Stomach (tissue), 9 donors: ENCODE measurements around the gene PTOV1. TPM values are rescaled to one million over a fixed set of nuclear protein-coding genes. Genes with fewer than 3 reads are reported as not detected.

Experiments used
- DNase-seq, 2 donors: peaks; one replicate each; pipeline versions ENCODE4 v3.0.0 to v3.0.0-alpha.2; 2013 to 2019
- H3K27ac ChIP-seq, 5 donors: fragments of 200-600 bp in 4 of 5; sonication (generic) in 4 of 5; one replicate each; pipeline ENCODE4 v1.5.1; 2013 to 2019; ENCODE audit warnings: mild to moderate bottlenecking in 1 of 5, moderate library complexity in 1 of 5
- H3K27me3 ChIP-seq, 3 donors: fragments of 200-600 bp; sonication (generic); one replicate each; pipeline ENCODE4 v1.5.1; 2017 to 2019; ENCODE audit warnings: mixed run types in 1 of 3
- H3K36me3 ChIP-seq, 4 donors: fragments of 200-600 bp; sonication (generic); 1 replicate in 3 of 4; 2 replicates in 1 of 4; pipeline ENCODE4 v1.5.1; 2016 to 2019
- H3K4me1 ChIP-seq, 4 donors: fragments of 200-600 bp; sonication (generic); one replicate each; pipeline ENCODE4 v1.5.1; 2016 to 2019
- H3K4me3 ChIP-seq, 4 donors: fragments of 200-600 bp; sonication (generic) in 3 of 4; one replicate each; pipeline ENCODE4 v1.5.1; 2016 to 2019; ENCODE audit warnings: mild to moderate bottlenecking in 1 of 4
- H3K9me3 ChIP-seq, 4 donors: fragments of 200-600 bp; sonication (generic); one replicate each; pipeline ENCODE4 v1.5.1; 2016 to 2019
- CTCF ChIP-seq, 7 experiments: fragments of 450-650 bp in 4 of 7; fragments of 200-600 bp in 3 of 7; sonication (generic) in 3 of 7; IDR thresholded peaks; one replicate each; pipeline ENCODE4 v1.5.1; 2016 to 2019; ENCODE audit warnings: antibody characterized with exemption in 7 of 7, control low read depth in 2 of 7, mild to moderate bottlenecking in 1 of 7
- EP300 ChIP-seq: sonication (generic); formaldehyde crosslinking; IDR thresholded peaks from one replicate; pipeline ENCODE4 v1.6.1; 2017; ENCODE audit warnings: antibody characterized with exemption
- POLR2A ChIP-seq, 4 donors: fragments of 450-650 bp; IDR thresholded peaks; one replicate each; pipeline ENCODE4 v1.6.1; 2016; ENCODE audit warnings: antibody characterized with exemption in 4 of 4, control low read depth in 2 of 4, mild to moderate bottlenecking in 1 of 4, moderate library complexity in 1 of 4
- POLR2AphosphoS5 ChIP-seq, 3 donors: sonication (generic); formaldehyde crosslinking; IDR thresholded peaks; one replicate each; pipeline ENCODE4 v1.6.1; 2016; ENCODE audit warnings: antibody characterized with exemption in 3 of 3
- WGBS, 5 donors: extraction: QIAGEN DNeasy Blood & Tissue Kit in 3 of 5; methylation state at CpG; one replicate each; pipeline versions ENCODE4 v1.1.5 to v1.1.7; 2013 to 2018; 5-methylcytosine and 5-hydroxymethylcytosine counted together
- intact Hi-C: fragments of 100-400 bp; cut with DNase I; formaldehyde crosslinking; loops from one replicate; pipeline ENCODE4 v1.15.1; 2023; ENCODE audit warnings: low total_unique reads
- polyA plus RNA-seq, 3 donors: library from polyadenylated mRNA; stranded (reverse); fragments of 200-250 nt; gene quantifications; one replicate each; pipeline ENCODE4 v1.2.3, GENCODE V29; 2013
- total RNA-seq, 5 donors: library from RNA; depleted of rRNA; stranded (reverse); fragments of >200 nt; gene quantifications; one replicate each; pipeline versions ENCODE4 v1.1.0 to v1.2.3, GENCODE V29; 2014 to 2016
- donor health status: healthy with polysubstance abuse.
- donor health status: Bipolar disorder and iron deficiency.
- donor health status: healthy.

The PTOV1 gene
- total and polyA plus RNA-seq, 8 donors: 45.0 to 186 (median 118) TPM

GRCh38 chr19:49894011-49894664, 43.2 kb downstream of the PTOV1 start:
- intact Hi-C loops: no loop called here
- Histone ChIP-seq H3K4me1 (peaks cover 19 to 37% (median 30%) of the 10 kb centered on the region in 4 donors), H3K36me3 (no peaks in the 10 kb centered on the region), H3K4me3 (no peak overlapping the region), H3K9me3 (no peaks in the 10 kb centered on the region), H3K27ac (no peak overlapping the region), H3K27me3 (peaks cover 0 to 41% (median 16%) of the 10 kb centered on the region in 3 donors)
- WGBS, 5 donors: 91 to 93% (median 92%) methylated on average over 18 of the region's 18 CpGs
- no peak for DNase-seq
- TF ChIP-seq POLR2A (IDR thresholded peaks at IDR 0.05) (no peak), EP300 (no peak), CTCF (IDR thresholded peaks at IDR 0.05) (no peak), POLR2AphosphoS5 (IDR thresholded peaks at IDR 0.05) (no peak)

GRCh38 chr19:49894879-49895565, 44.1 kb downstream of the PTOV1 start:
- intact Hi-C loops: no loop called here
- no peaks in the 10 kb centered on the region for H3K9me3 ChIP-seq
- no peak overlapping the region for H3K4me3 ChIP-seq
- 75 to 88% (median 81%) methylated on average over 13 to 17 of the region's 17 CpGs for WGBS, 5 donors
- DNase-seq: no peak
- TF ChIP-seq EP300 (no peak), POLR2A (IDR thresholded peaks at IDR 0.05) (no peak), POLR2AphosphoS5 (IDR thresholded peaks at IDR 0.05) (no peak), CTCF (IDR thresholded peaks at IDR 0.05) (no peak)
- H3K27ac ChIP-seq: no peak overlapping the region
- no peaks in the 10 kb centered on the region for H3K36me3 ChIP-seq
- peaks cover 19 to 32% (median 25%) of the 10 kb centered on the region in 4 donors for H3K4me1 ChIP-seq
- peaks cover 0 to 36% (median 11%) of the 10 kb centered on the region in 3 donors for H3K27me3 ChIP-seq

GRCh38 chr19:49895566-49896297, 44.8 kb downstream of the PTOV1 start:
- Histone ChIP-seq H3K4me1 (peaks cover 12 to 25% (median 18%) of the 10 kb centered on the region in 4 donors), H3K4me3 (no peak overlapping the region), H3K27me3 (peaks cover 0 to 29% (median 4%) of the 10 kb centered on the region in 3 donors), H3K27ac (peak overlapping the region in 1 of 5 donors; percentile 66), H3K36me3 (no peaks in the 10 kb centered on the region), H3K9me3 (no peaks in the 10 kb centered on the region)
- intact Hi-C loops: no loop called here
- DNase-seq: no peak
- 62 to 75% (median 65%) methylated on average over 14 to 17 of the region's 17 CpGs for WGBS, 5 donors
- TF ChIP-seq EP300 (no peak), POLR2AphosphoS5 (IDR thresholded peaks at IDR 0.05) (no peak), POLR2A (IDR thresholded peaks at IDR 0.05) (no peak), CTCF (IDR thresholded peaks at IDR 0.05) (no peak)

GRCh38 chr19:49896863-49897621, 46.1 kb downstream of the PTOV1 start, which contains the start of gene IL4I1:
TSS of gene IL4I1 (minus strand) at chr19:49896887. CDS start at chr19:49896160, 727 bp downstream.
- Histone ChIP-seq H3K36me3 (no peaks in the 10 kb centered on the region), H3K4me3 (peak within 1 kb of the TSS in 1 of 4 donors; percentile 14), H3K9me3 (no peaks in the 10 kb centered on the region), H3K27me3 (peaks cover 0 to 19% (median 0%) of the 10 kb centered on the region in 3 donors), H3K4me1 (peaks cover 12 to 21% (median 13%) of the 10 kb centered on the region in 4 donors), H3K27ac (peak within 1 kb of the TSS in 3 of 5 donors; percentile 46 to 66 (median 55))
- TF ChIP-seq POLR2AphosphoS5 (IDR thresholded peaks at IDR 0.05) (no peak), POLR2A (IDR thresholded peaks at IDR 0.05) (no peak)
- DNase-seq: peak in 1 of 2 donors; percentile 57
- intact Hi-C loops: no loop called here
- WGBS, 5 donors: 28 to 41% (median 33%) methylated on average over 12 to 20 of the region's 20 CpGs
